Measurements from ENCODE around the gene MACF1. TPM values are rescaled to one million over a fixed set of nuclear protein-coding genes. Genes with fewer than 3 reads are reported as not detected.
A peak's percentile ranks its signal among the peaks of the same experiment; 100 is the strongest.

The MACF1 gene
- total and polyA plus RNA-seq, 7 donors = 38.9 to 162 (median 71.4) TPM

GRCh38 chr1:39409055-39409816 lies 204.7 kb downstream of the MACF1 start:
- DNase-seq (peak; percentile 37 to 58), ATAC-seq (peak in 2 of 4 donors; percentile 47 to 52)
- H3K36me3 ChIP-seq (ENCODE audit: insufficient read depth in 1 of 2, low read depth in 1 of 2) = peaks cover 0 to 14% of the 10 kb centered on the region in 2 donors
- intact Hi-C loops (cut with DNase I) = no loop called here
- 0 to 1% (median 0%) methylated on average over 40 to 71 of the region's 71 CpGs for WGBS, 3 donors
- H3K27me3 ChIP-seq (ENCODE audit: insufficient read depth in 3 of 3, low read length in 2 of 3) = no peaks in the 10 kb centered on the region
- peak overlapping the region; percentile 84 for H3K4me3 ChIP-seq
- no peak for TF ChIP-seq CTCF (IDR thresholded peaks at IDR 0.05)
- H3K9me3 ChIP-seq = no peaks in the 10 kb centered on the region
- H3K4me1 ChIP-seq = peaks cover 65% of the 10 kb centered on the region
- peak overlapping the region; percentile 87 for H3K27ac ChIP-seq

- TF ChIP-seq CTCF (IDR thresholded peaks at IDR 0.05) = peak; percentile 59
- peak overlapping the region; percentile 87 for H3K27ac ChIP-seq
- peak; percentile 17 to 59 (median 52) for ATAC-seq
- H3K27me3 ChIP-seq (ENCODE audit: insufficient read depth in 3 of 3, low read length in 2 of 3) = no peaks in the 10 kb centered on the region
- DNase-seq = peak; percentile 82 to 91
- 16 to 21% (median 19%) methylated on average over 3 of the region's 3 CpGs for WGBS, 3 donors
- H3K4me1 ChIP-seq = peaks cover 69% of the 10 kb centered on the region
- peak overlapping the region; percentile 84 for H3K4me3 ChIP-seq
- H3K9me3 ChIP-seq = no peaks in the 10 kb centered on the region
- H3K36me3 ChIP-seq (ENCODE audit: insufficient read depth in 1 of 2, low read depth in 1 of 2) = peaks cover 0 to 14% of the 10 kb centered on the region in 2 donors
- intact Hi-C loops (cut with DNase I) = loop anchor here in 1 of 2 donors (10.0 kb wide), 1 partner anchor 316 kb away; no protein-coding TSS in a partner anchor
These were observed 206.5 kb downstream of the MACF1 start for GRCh38 chr1:39410915-39411436.

GRCh38 chr1:39411526-39412478 lies 207.3 kb downstream of the MACF1 start:
- Histone ChIP-seq H3K36me3 (ENCODE audit: insufficient read depth in 1 of 2, low read depth in 1 of 2) (peaks cover 0 to 14% of the 10 kb centered on the region in 2 donors), H3K9me3 (no peaks in the 10 kb centered on the region), H3K4me1 (peaks cover 65% of the 10 kb centered on the region), H3K27me3 (ENCODE audit: insufficient read depth in 3 of 3, low read length in 2 of 3) (no peaks in the 10 kb centered on the region), H3K27ac (peak overlapping the region; percentile 87), H3K4me3 (peak overlapping the region; percentile 84)
- no peak for TF ChIP-seq CTCF (IDR thresholded peaks at IDR 0.05)
- no peak for DNase-seq
- 15 to 26% (median 21%) methylated on average over 3 of the region's 3 CpGs for WGBS, 3 donors
- ATAC-seq = no peak
- intact Hi-C loops (cut with DNase I) = loop anchor here in 1 of 2 donors (10.0 kb wide), 1 partner anchor 317 kb away; no protein-coding TSS in a partner anchor

- TF ChIP-seq CTCF (IDR thresholded peaks at IDR 0.05) = no peak
- no peaks in the 10 kb centered on the region for H3K9me3 ChIP-seq
- peaks cover 0 to 14% of the 10 kb centered on the region in 2 donors for H3K36me3 ChIP-seq (ENCODE audit: insufficient read depth in 1 of 2, low read depth in 1 of 2)
- peaks cover 59% of the 10 kb centered on the region for H3K4me1 ChIP-seq
- intact Hi-C loops (cut with DNase I) = loop anchor here in 1 of 2 donors (10.0 kb wide), 1 partner anchor 318 kb away; no protein-coding TSS in a partner anchor
- no peaks in the 10 kb centered on the region for H3K27me3 ChIP-seq (ENCODE audit: insufficient read depth in 3 of 3, low read length in 2 of 3)
- H3K27ac ChIP-seq = no peak overlapping the region
- no peak overlapping the region for H3K4me3 ChIP-seq
- no peak for DNase-seq
- 62 to 77% (median 73%) methylated on average over 2 of the region's 2 CpGs for WGBS, 3 donors
- no peak for ATAC-seq
These were observed 208.4 kb downstream of the MACF1 start for GRCh38 chr1:39412892-39413291.
